ENCODE measurements around the gene MKKS. TPM values are rescaled to one million over a fixed set of nuclear protein-coding genes. Genes with fewer than 3 reads are reported as not detected.
A peak's percentile ranks its signal among the peaks of the same experiment; 100 is the strongest.

The MKKS gene
- total and polyA plus RNA-seq, 10 of the 15 experiments (the other 5 are each of a cell fraction or from before 2014, with no cell fraction given) = 4.3 to 17.9 (median 7.7) TPM

- Histone ChIP-seq H3K9ac (ENCODE audit: control insufficient read depth, insufficient read depth, low read length) (no peak overlapping the region), H3K27ac (ENCODE audit: control insufficient read depth, insufficient read depth) (peak overlapping the region; percentile 10; the same call in 1 of the 2 replicates), H3K79me2 (ENCODE audit: control insufficient read depth, insufficient read depth, low read length) (no peaks in the 10 kb centered on the region), H3K36me3 (ENCODE audit: control insufficient read depth in 2 of 2, insufficient read depth in 2 of 2, low read length in 1 of 2) (no peaks in the 10 kb centered on the region; a peak in 1 of 4 replicates), H4K20me1 (ENCODE audit: control insufficient read depth, insufficient read depth) (no peaks in the 10 kb centered on the region), H3K4me3 (no peak overlapping the region), H3K9me3 (replicated peaks; ENCODE audit: control insufficient read depth, insufficient read depth, low read length) (no peaks in the 10 kb centered on the region; the same call in 2 of the 3 replicates), H3K4me1 (ENCODE audit: control insufficient read depth, insufficient read depth, low read length) (peaks cover 9% of the 10 kb centered on the region), H2AFZ (ENCODE audit: control insufficient read depth, low read depth, low read length) (peak overlapping the region; percentile 23), H3K4me2 (ENCODE audit: control insufficient read depth, insufficient read depth) (peak overlapping the region; percentile 22; the same call in 1 of the 2 replicates), H3K27me3 (replicated peaks in 1 of 2; ENCODE audit: control insufficient read depth in 2 of 2, insufficient read depth in 2 of 2, low read length in 1 of 2) (no peaks in the 10 kb centered on the region)
- WGBS (ENCODE audit: insufficient coverage, insufficient replicate concordance, low lambda C conversion rate, missing lambda C conversion rate) = 50% methylated on average over 3 of the region's 3 CpGs
- in situ Hi-C loops (cut with MboI) (no loop called here), intact Hi-C loops (cut with micrococcal nuclease; ENCODE audit: unreplicated experiment) (no loop called here)
- ATAC-seq = peak; percentile 63
- CTCF ChIA-PET = interaction anchor here (0.8 to 4.9 kb wide), 8 partner anchors 8 to 134 kb away, joined by 3 to 31 read pairs (median 6); no protein-coding TSS in a partner anchor
- DNase-seq (ENCODE audit: low read depth, low spot score) = no peak
- no TSS peak for BruUV-seq (replicated peaks)
- POLR2A ChIA-PET = interaction anchor here (0.6 to 2.2 kb wide), 2 partner anchors 24 to 27 kb away, joined by 4 to 6 read pairs; no protein-coding TSS in a partner anchor
- SMC1A ChIA-PET (ENCODE audit: uncharacterized antibody, unreplicated experiment) = interaction anchor here (0.8 to 2.3 kb wide), 15 partner anchors 9 to 422 kb away, joined by 3 to 9 read pairs (median 4); no protein-coding TSS in a partner anchor
- no peak for FAIRE-seq
- RAD21 ChIA-PET (ENCODE audit: unreplicated experiment) = interaction anchor here (0.7 to 2.4 kb wide), 9 partner anchors 8 to 425 kb away, joined by 3 to 8 read pairs (median 3); partner anchors contain the start of gene MKKS
- TF ChIP-seq ATF7 (IDR thresholded peaks at IDR 0.05; ENCODE audit: low read depth) (peak; percentile 49; the same call in 1 of the 2 replicates), SPI1 (IDR thresholded peaks at IDR 0.05; ENCODE audit: borderline replicate concordance, insufficient read depth, low read depth, low read length) (peak; percentile 37; the same call in 1 of the 2 replicates), BCL11A (IDR thresholded peaks at IDR 0.05; ENCODE audit: low read depth, low read length) (no peak)
These were observed 30.9 kb downstream of the MKKS start for GRCh38 chr20:10402938-10403608.

- ChIA-PET SMC1A (ENCODE audit: uncharacterized antibody, unreplicated experiment) (no interaction called here), RAD21 (ENCODE audit: unreplicated experiment) (no interaction called here), POLR2A (no interaction called here), CTCF (no interaction called here)
- WGBS (ENCODE audit: insufficient coverage, insufficient replicate concordance, low lambda C conversion rate, missing lambda C conversion rate) = 74% methylated on average over 3 of the region's 3 CpGs
- ATAC-seq = no peak
- no TSS peak for BruUV-seq (replicated peaks)
- Histone ChIP-seq H3K79me2 (ENCODE audit: control insufficient read depth, insufficient read depth, low read length) (no peaks in the 10 kb centered on the region), H3K9ac (ENCODE audit: control insufficient read depth, insufficient read depth, low read length) (no peak overlapping the region), H3K27ac (ENCODE audit: control insufficient read depth, insufficient read depth) (no peak overlapping the region), H4K20me1 (ENCODE audit: control insufficient read depth, insufficient read depth) (no peaks in the 10 kb centered on the region), H3K4me3 (no peak overlapping the region), H3K4me1 (ENCODE audit: control insufficient read depth, insufficient read depth, low read length) (peaks cover 9% of the 10 kb centered on the region), H3K36me3 (ENCODE audit: control insufficient read depth in 2 of 2, insufficient read depth in 2 of 2, low read length in 1 of 2) (no peaks in the 10 kb centered on the region), H2AFZ (ENCODE audit: control insufficient read depth, low read depth, low read length) (no peak overlapping the region), H3K4me2 (ENCODE audit: control insufficient read depth, insufficient read depth) (no peak overlapping the region), H3K27me3 (replicated peaks in 1 of 2; ENCODE audit: control insufficient read depth in 2 of 2, insufficient read depth in 2 of 2, low read length in 1 of 2) (no peaks in the 10 kb centered on the region), H3K9me3 (replicated peaks; ENCODE audit: control insufficient read depth, insufficient read depth, low read length) (no peaks in the 10 kb centered on the region; the same call in 2 of the 3 replicates)
- intact Hi-C loops (cut with micrococcal nuclease; ENCODE audit: unreplicated experiment) (no loop called here), in situ Hi-C loops (cut with MboI) (no loop called here)
- DNase-seq (ENCODE audit: low read depth, low spot score) = no peak
- FAIRE-seq = no peak
- TF ChIP-seq CHD1 (IDR thresholded peaks at IDR 0.05; ENCODE audit: low read depth, low read length) = no peak
- no peak for TF ChIP-seq CEBPZ (IDR thresholded peaks at IDR 0.05; ENCODE audit: low read depth, low read length)
- TF ChIP-seq ATF7 (IDR thresholded peaks at IDR 0.05; ENCODE audit: low read depth) = no peak
- TF ChIP-seq PML (IDR thresholded peaks at IDR 0.05; ENCODE audit: low read length) = no peak
- no peak for TF ChIP-seq NFXL1 (IDR thresholded peaks at IDR 0.05; ENCODE audit: borderline replicate concordance)
- TF ChIP-seq USF1 (IDR thresholded peaks at IDR 0.05; ENCODE audit: borderline replicate concordance, extremely low read length, insufficient read depth, low read depth, low read length) = no peak
- TF ChIP-seq BCL11A (IDR thresholded peaks at IDR 0.05; ENCODE audit: low read depth, low read length) = no peak
- no peak for TF ChIP-seq POLR2AphosphoS5 (IDR thresholded peaks at IDR 0.05; ENCODE audit: low read length)
These were observed 35.1 kb downstream of the MKKS start for GRCh38 chr20:10398834-10399369.

Measured in GM12878 (cell line).